ENCODE results near the gene BABAM2.

BABAM2 gene

GRCh38 chr2:27922842-27923241 lies 32.3 kb downstream of the BABAM2 start:
- H3K36me3 ChIP-seq (replicated peaks) = no peaks in the 10 kb centered on the region
- H3K9me3 ChIP-seq = no peaks in the 10 kb centered on the region
- in situ Hi-C loops (cut with MboI; ENCODE audit: low sequenced_read_pairs) = no loop called here
- no peaks in the 10 kb centered on the region for H3K4me1 ChIP-seq
- no peaks in the 10 kb centered on the region for H3K27me3 ChIP-seq (ENCODE audit: low read depth)
- no peak overlapping the region for H3K4me3 ChIP-seq
- no peak for DNase-seq (ENCODE audit: low spot score in 2 of 2)

GRCh38 chr2:27925766-27926472 lies 35.4 kb downstream of the BABAM2 start:
- H3K27me3 ChIP-seq (ENCODE audit: low read depth) = no peaks in the 10 kb centered on the region
- H3K9me3 ChIP-seq = no peaks in the 10 kb centered on the region

GRCh38 chr2:27929916-27930486 lies 39.5 kb downstream of the BABAM2 start:
- Histone ChIP-seq H3K4me1 (no peaks in the 10 kb centered on the region), H3K4me3 (no peak overlapping the region), H3K36me3 (replicated peaks) (no peaks in the 10 kb centered on the region), H3K27me3 (ENCODE audit: low read depth) (no peaks in the 10 kb centered on the region), H3K9me3 (no peaks in the 10 kb centered on the region)
- DNase-seq (ENCODE audit: low spot score in 2 of 2) = no peak
- in situ Hi-C loops (cut with MboI; ENCODE audit: low sequenced_read_pairs) = no loop called here

More at GRCh38 chr2:27925766-27926472, 35.4 kb downstream of the BABAM2 start:
- no peak for DNase-seq (ENCODE audit: low spot score in 2 of 2)
- no peaks in the 10 kb centered on the region for H3K4me1 ChIP-seq
- no peak overlapping the region for H3K4me3 ChIP-seq
- in situ Hi-C loops (cut with MboI; ENCODE audit: low sequenced_read_pairs) = no loop called here
- H3K36me3 ChIP-seq (replicated peaks) = no peaks in the 10 kb centered on the region

GRCh38 chr2:27931361-27931950 lies 40.9 kb downstream of the BABAM2 start:
- Histone ChIP-seq H3K4me3 (no peak overlapping the region), H3K36me3 (replicated peaks) (no peaks in the 10 kb centered on the region), H3K27me3 (ENCODE audit: low read depth) (no peaks in the 10 kb centered on the region), H3K9me3 (no peaks in the 10 kb centered on the region), H3K4me1 (no peaks in the 10 kb centered on the region)
- DNase-seq (ENCODE audit: low spot score in 2 of 2) = no peak
- in situ Hi-C loops (cut with MboI; ENCODE audit: low sequenced_read_pairs) = no loop called here

- Histone ChIP-seq H3K4me1 (no peaks in the 10 kb centered on the region), H3K4me3 (no peak overlapping the region), H3K27me3 (ENCODE audit: low read depth) (no peaks in the 10 kb centered on the region), H3K9me3 (no peaks in the 10 kb centered on the region), H3K36me3 (replicated peaks) (no peaks in the 10 kb centered on the region)
- no peak for DNase-seq (ENCODE audit: low spot score in 2 of 2)
- in situ Hi-C loops (cut with MboI; ENCODE audit: low sequenced_read_pairs) = no loop called here
Observed at GRCh38 chr2:27932396-27932795, 41.9 kb downstream of the BABAM2 start.

- Histone ChIP-seq H3K9me3 (no peaks in the 10 kb centered on the region), H3K4me3 (no peak overlapping the region), H3K4me1 (no peaks in the 10 kb centered on the region), H3K27me3 (ENCODE audit: low read depth) (no peaks in the 10 kb centered on the region), H3K36me3 (replicated peaks) (no peaks in the 10 kb centered on the region)
- in situ Hi-C loops (cut with MboI; ENCODE audit: low sequenced_read_pairs) = no loop called here
- DNase-seq (ENCODE audit: low spot score in 2 of 2) = no peak
Observed at GRCh38 chr2:27935026-27935425, 44.5 kb downstream of the BABAM2 start.

GRCh38 chr2:27940090-27940671 lies 49.7 kb downstream of the BABAM2 start:
- H3K4me1 ChIP-seq = peaks cover under 1% of the 10 kb centered on the region
- no peaks in the 10 kb centered on the region for H3K9me3 ChIP-seq
- H3K36me3 ChIP-seq (replicated peaks) = no peaks in the 10 kb centered on the region
- in situ Hi-C loops (cut with MboI; ENCODE audit: low sequenced_read_pairs) = no loop called here
- DNase-seq (ENCODE audit: low spot score in 2 of 2) = no peak
- no peak overlapping the region for H3K4me3 ChIP-seq
- no peaks in the 10 kb centered on the region for H3K27me3 ChIP-seq (ENCODE audit: low read depth)

GRCh38 chr2:27940982-27941381 lies 50.5 kb downstream of the BABAM2 start:
- DNase-seq (ENCODE audit: low spot score in 2 of 2) = no peak
- no peaks in the 10 kb centered on the region for H3K36me3 ChIP-seq (replicated peaks)
- H3K27me3 ChIP-seq (ENCODE audit: low read depth) = no peaks in the 10 kb centered on the region
- in situ Hi-C loops (cut with MboI; ENCODE audit: low sequenced_read_pairs) = no loop called here
- H3K4me1 ChIP-seq = peaks cover 6% of the 10 kb centered on the region
- H3K9me3 ChIP-seq = no peaks in the 10 kb centered on the region
- no peak overlapping the region for H3K4me3 ChIP-seq

- no peak for DNase-seq (ENCODE audit: low spot score in 2 of 2)
- no peaks in the 10 kb centered on the region for H3K36me3 ChIP-seq (replicated peaks)
- H3K9me3 ChIP-seq = no peaks in the 10 kb centered on the region
- no peak overlapping the region for H3K4me3 ChIP-seq
- H3K27me3 ChIP-seq (ENCODE audit: low read depth) = no peaks in the 10 kb centered on the region
- peaks cover 6% of the 10 kb centered on the region for H3K4me1 ChIP-seq
- in situ Hi-C loops (cut with MboI; ENCODE audit: low sequenced_read_pairs) = no loop called here
Observed at GRCh38 chr2:27942612-27943547, 52.4 kb downstream of the BABAM2 start.

GRCh38 chr2:27946530-27947060 lies 56.1 kb downstream of the BABAM2 start:
- peaks cover 6% of the 10 kb centered on the region for H3K4me1 ChIP-seq
- no peaks in the 10 kb centered on the region for H3K36me3 ChIP-seq (replicated peaks)
- H3K9me3 ChIP-seq = no peaks in the 10 kb centered on the region
- in situ Hi-C loops (cut with MboI; ENCODE audit: low sequenced_read_pairs) = no loop called here
- no peaks in the 10 kb centered on the region for H3K27me3 ChIP-seq (ENCODE audit: low read depth)
- no peak for DNase-seq (ENCODE audit: low spot score in 2 of 2)
- H3K4me3 ChIP-seq = no peak overlapping the region

GRCh38 chr2:27952070-27952469 lies 61.5 kb downstream of the BABAM2 start:
- Histone ChIP-seq H3K4me1 (no peaks in the 10 kb centered on the region), H3K36me3 (replicated peaks) (no peaks in the 10 kb centered on the region), H3K4me3 (no peak overlapping the region), H3K27me3 (ENCODE audit: low read depth) (no peaks in the 10 kb centered on the region), H3K9me3 (no peaks in the 10 kb centered on the region)
- no peak for DNase-seq (ENCODE audit: low spot score in 2 of 2)
- in situ Hi-C loops (cut with MboI; ENCODE audit: low sequenced_read_pairs) = no loop called here

- Histone ChIP-seq H3K9me3 (no peaks in the 10 kb centered on the region), H3K36me3 (replicated peaks) (no peaks in the 10 kb centered on the region), H3K4me3 (no peak overlapping the region), H3K4me1 (no peaks in the 10 kb centered on the region), H3K27me3 (ENCODE audit: low read depth) (no peaks in the 10 kb centered on the region)
- in situ Hi-C loops (cut with MboI; ENCODE audit: low sequenced_read_pairs) = no loop called here
- no peak for DNase-seq (ENCODE audit: low spot score in 2 of 2)
Observed at GRCh38 chr2:27953077-27953476, 62.5 kb downstream of the BABAM2 start.

- H3K36me3 ChIP-seq (replicated peaks) = no peaks in the 10 kb centered on the region
- H3K4me3 ChIP-seq = no peak overlapping the region
- no peak for DNase-seq (ENCODE audit: low spot score in 2 of 2)
- no peaks in the 10 kb centered on the region for H3K4me1 ChIP-seq
- no peaks in the 10 kb centered on the region for H3K9me3 ChIP-seq
- no peaks in the 10 kb centered on the region for H3K27me3 ChIP-seq (ENCODE audit: low read depth)
- in situ Hi-C loops (cut with MboI; ENCODE audit: low sequenced_read_pairs) = no loop called here
Observed at GRCh38 chr2:27954221-27954673, 63.7 kb downstream of the BABAM2 start.
